HepG2 (cell line): Measurements from ENCODE around the gene RNF149. TPM values are rescaled to one million over a fixed set of nuclear protein-coding genes. Genes with fewer than 3 reads are reported as not detected.

Source experiments
- CENPT ChIP-seq: sonication (generic); formaldehyde crosslinking; IDR thresholded peaks from 2 replicates; pipeline ENCODE4 v1.8.0; 2022; ENCODE audit warnings: low read depth, mild to moderate bottlenecking, moderate library complexity, missing genetic modification reagents
- IKZF4 ChIP-seq: sonication (generic); formaldehyde crosslinking; IDR thresholded peaks from 2 replicates; pipeline ENCODE4 v1.5.1; 2020; ENCODE audit warnings: borderline replicate concordance, mild to moderate bottlenecking, low read depth, missing genetic modification reagents; ENCODE audit errors: not compliant biosample characterization
- RBM22 ChIP-seq: fragments of 200-400 bp; formaldehyde crosslinking; optimal IDR thresholded peaks from 2 replicates; pipeline ENCODE3; 2017; ENCODE audit warnings: mild to moderate bottlenecking, low read length, moderate library complexity
- ZBTB39 ChIP-seq: sonication (generic); formaldehyde crosslinking; IDR thresholded peaks from 2 replicates; pipeline ENCODE4 v1.5.0; 2020; ENCODE audit warnings: missing genetic modification reagents
- ZHX1 ChIP-seq: sonication (generic); formaldehyde crosslinking; IDR thresholded peaks from 2 replicates; pipeline ENCODE4 v1.8.1; 2022; ENCODE audit warnings: low read depth, mild to moderate bottlenecking, missing genetic modification reagents
- ZNF318 ChIP-seq: sonication (generic); formaldehyde crosslinking; IDR thresholded peaks from 2 replicates; pipeline ENCODE4 v1.4.0; 2020; ENCODE audit warnings: mild to moderate bottlenecking, missing genetic modification reagents
- ZNF75D ChIP-seq: sonication (generic); formaldehyde crosslinking; IDR thresholded peaks from 2 replicates; pipeline ENCODE4 v1.8.1; 2023; ENCODE audit warnings: missing genetic modification reagents, mild to moderate bottlenecking, borderline replicate concordance
- polyA plus RNA-seq, 8 experiments: library from polyadenylated mRNA; depleted of rRNA in 3 of 8; stranded (reverse) in 7 of 8; unstranded in 1 of 8; fragments of >200 nt; fragmentation: Illumina TruSeq in 4 of 8; extraction: Trizol in 4 of 8; gene quantifications; 2 replicates each; pipeline versions ENCODE4 v1.2.1 to v1.2.3, GENCODE V29; 2011 to 2016; ENCODE audit warnings: low read depth in 4 of 8, missing spikeins in 1 of 8, mixed read lengths in 1 of 8; ENCODE audit not compliant: insufficient read depth in 1 of 8
- total RNA-seq, 5 experiments: library from RNA; depleted of rRNA; stranded (reverse); fragments of >200 nt; fragmentation: Illumina TruSeq; extraction: Trizol; gene quantifications; 2 replicates each; pipeline ENCODE4 v1.2.3, GENCODE V29; 2016; ENCODE audit warnings: low read depth in 1 of 5

RNF149 gene
- total and polyA plus RNA-seq, 2 of the 13 experiments (the other 11 are each of a cell fraction or from before 2014, with no cell fraction given): 87.6 to 109 TPM

- TF ChIP-seq ZNF318 (CRISPR knock-in tag) (no peak; the same call in 1 of the 2 replicates), RBM22 (no peak), CENPT (no peak), ZHX1 (CRISPR knock-in tag) (peak; percentile 97), IKZF4 (CRISPR knock-in tag) (no peak), ZBTB39 (CRISPR knock-in tag) (peak; percentile 87; the same call in 1 of the 2 replicates), ZNF75D (CRISPR knock-in tag) (no peak)
These were observed at the start of gene RNF149 (continued) for GRCh38 chr2:101308432-101309210.
